HepG2 (cell line): Measurements from ENCODE around the gene SLCO4A1. TPM values are rescaled to one million over a fixed set of nuclear protein-coding genes. Genes with fewer than 3 reads are reported as not detected.

Source experiments
- CHD2 ChIP-seq: IDR thresholded peaks from 2 replicates; pipeline ENCODE4 v1.6.1; 2011; ENCODE audit warnings: low read depth, low read length, improper control_type of control experiment
- ETV5 ChIP-seq: IDR thresholded peaks from 2 replicates; pipeline ENCODE4 v1.6.1; 2018; ENCODE audit warnings: missing biosample characterization, missing genetic modification reagents, inconsistent platforms, borderline replicate concordance
- HES4 ChIP-seq: sonication (generic); formaldehyde crosslinking; IDR thresholded peaks from 2 replicates; pipeline ENCODE4 v1.9.0; 2021; ENCODE audit warnings: mild to moderate bottlenecking, missing genetic modification reagents, borderline replicate concordance
- HNF4G ChIP-seq, 2 experiments: sonication (generic) in 1 of 2; formaldehyde crosslinking in 1 of 2; IDR thresholded peaks; 2 replicates each; pipeline versions ENCODE4 v1.4.0 to v1.6.1; 2011 to 2020; ENCODE audit warnings: borderline replicate concordance in 2 of 2, low read depth in 2 of 2, mild to moderate bottlenecking in 2 of 2, low read length in 1 of 2, missing genetic modification reagents in 1 of 2, moderate library complexity in 1 of 2
- HNRNPH1 ChIP-seq: fragments of 200-400 bp; formaldehyde crosslinking; optimal IDR thresholded peaks from 2 replicates; pipeline ENCODE3; 2017; ENCODE audit warnings: mild to moderate bottlenecking, low read depth, low read length
- KDM4B ChIP-seq: sonication (generic); formaldehyde crosslinking; IDR thresholded peaks from 2 replicates; pipeline ENCODE4 v1.4.0; 2020; ENCODE audit warnings: missing genetic modification reagents
- NFATC3 ChIP-seq: sonication (generic); formaldehyde crosslinking; IDR thresholded peaks from 2 replicates; pipeline ENCODE4 v1.5.1; 2020; ENCODE audit warnings: mild to moderate bottlenecking, missing genetic modification reagents
- PLSCR1 ChIP-seq: sonication (generic); formaldehyde crosslinking; IDR thresholded peaks from 2 replicates; pipeline ENCODE4 v1.5.0; 2020; ENCODE audit warnings: missing genetic modification reagents, mild to moderate bottlenecking, borderline replicate concordance
- SKI ChIP-seq: fragments of 450-650 bp; IDR thresholded peaks from one replicate; pipeline ENCODE4 v1.6.1; 2018; ENCODE audit warnings: mild to moderate bottlenecking; ENCODE audit not compliant: partially characterized antibody
- TCF7L2 ChIP-seq: IDR thresholded peaks from 2 replicates; pipeline ENCODE4 v1.6.1; 2011; ENCODE audit warnings: mild to moderate bottlenecking, low read depth, low read length, moderate library complexity
- ZNF333 ChIP-seq: sonication (generic); formaldehyde crosslinking; IDR thresholded peaks from 2 replicates; pipeline ENCODE4 v1.4.0; 2020; ENCODE audit warnings: mild to moderate bottlenecking, missing genetic modification reagents, borderline replicate concordance
- ZNF343 ChIP-seq: sonication (generic); formaldehyde crosslinking; IDR thresholded peaks from 2 replicates; pipeline ENCODE4 v1.4.0; 2020; ENCODE audit warnings: mild to moderate bottlenecking, missing genetic modification reagents
- ZNF430 ChIP-seq: sonication (generic); formaldehyde crosslinking; IDR thresholded peaks from 2 replicates; pipeline ENCODE4 v1.9.0; 2021; ENCODE audit warnings: mild to moderate bottlenecking, missing genetic modification reagents
- polyA plus RNA-seq, 8 experiments: library from polyadenylated mRNA; depleted of rRNA in 3 of 8; stranded (reverse) in 7 of 8; unstranded in 1 of 8; fragments of >200 nt; fragmentation: Illumina TruSeq in 4 of 8; extraction: Trizol in 4 of 8; gene quantifications; 2 replicates each; pipeline versions ENCODE4 v1.2.1 to v1.2.3, GENCODE V29; 2011 to 2016; ENCODE audit warnings: low read depth in 4 of 8, missing spikeins in 1 of 8, mixed read lengths in 1 of 8; ENCODE audit not compliant: insufficient read depth in 1 of 8
- total RNA-seq, 5 experiments: library from RNA; depleted of rRNA; stranded (reverse); fragments of >200 nt; fragmentation: Illumina TruSeq; extraction: Trizol; gene quantifications; 2 replicates each; pipeline ENCODE4 v1.2.3, GENCODE V29; 2016; ENCODE audit warnings: low read depth in 1 of 5
- TF ChIP-seq, protein P1 (sequence below): sonication (generic); formaldehyde crosslinking; IDR thresholded peaks from 2 replicates; pipeline ENCODE4 v1.4.0; 2020; ENCODE audit warnings: missing genetic modification reagents
- TF ChIP-seq, protein P2 (sequence below): sonication (generic); formaldehyde crosslinking; IDR thresholded peaks from 2 replicates; pipeline ENCODE4 v1.4.0; 2020; ENCODE audit warnings: mild to moderate bottlenecking, missing genetic modification reagents
- TF ChIP-seq, protein P3 (sequence below): sonication (generic); formaldehyde crosslinking; IDR thresholded peaks from 2 replicates; pipeline ENCODE4 v1.9.0; 2021; ENCODE audit warnings: missing genetic modification reagents, borderline replicate concordance
- TF ChIP-seq, protein P4 (sequence below): sonication (generic); formaldehyde crosslinking; IDR thresholded peaks from 2 replicates; pipeline ENCODE4 v1.4.0; 2020; ENCODE audit warnings: low read depth, missing genetic modification reagents

Gene SLCO4A1
- total and polyA plus RNA-seq, 2 of the 13 experiments (the other 11 are each of a cell fraction or from before 2014, with no cell fraction given): 55.5 to 112 TPM

DNA sequence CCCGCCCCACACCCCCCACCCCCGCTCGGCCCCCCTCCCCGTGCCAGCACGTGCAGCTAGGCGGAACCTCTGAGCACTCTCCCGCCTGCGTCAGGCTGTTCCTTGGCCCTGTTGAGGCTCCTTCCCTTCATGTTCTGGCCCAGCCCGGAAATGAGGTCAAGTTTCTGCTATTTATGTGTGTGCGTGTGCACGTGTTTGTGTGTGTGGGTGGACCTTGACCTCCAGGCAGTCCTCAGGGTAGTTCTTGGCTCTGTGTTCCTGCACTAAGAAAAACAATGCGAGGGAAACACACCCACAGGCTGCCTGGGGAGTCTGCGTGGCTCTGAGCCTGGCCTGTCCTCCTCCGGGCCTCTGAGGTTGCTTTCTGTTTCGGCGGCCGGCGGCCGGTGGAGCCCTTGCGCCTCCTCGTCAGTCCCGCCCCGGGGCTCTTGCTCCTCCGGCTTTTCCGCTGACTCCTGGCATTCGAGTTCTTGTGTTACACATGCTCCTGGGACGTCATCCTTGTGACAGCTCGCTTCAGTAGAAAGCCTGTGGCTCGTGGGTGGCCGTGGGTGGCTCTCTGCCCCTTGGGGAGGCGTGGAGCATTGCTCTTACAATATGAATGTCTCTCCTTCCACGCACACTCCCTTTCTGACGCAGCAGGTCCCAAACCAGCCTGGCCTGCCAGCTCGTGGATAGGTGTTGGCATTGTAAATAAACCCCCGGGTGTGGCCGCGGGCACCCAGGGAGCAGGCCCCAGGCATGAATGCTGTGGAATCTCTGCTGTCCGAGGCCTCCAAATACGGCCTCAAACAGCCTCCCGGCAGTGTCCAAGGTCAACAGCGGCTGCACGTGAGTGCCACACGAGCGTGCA is 10.0 kb downstream of the SLCO4A1 start (continued):
- TF ChIP-seq, protein P1, sequence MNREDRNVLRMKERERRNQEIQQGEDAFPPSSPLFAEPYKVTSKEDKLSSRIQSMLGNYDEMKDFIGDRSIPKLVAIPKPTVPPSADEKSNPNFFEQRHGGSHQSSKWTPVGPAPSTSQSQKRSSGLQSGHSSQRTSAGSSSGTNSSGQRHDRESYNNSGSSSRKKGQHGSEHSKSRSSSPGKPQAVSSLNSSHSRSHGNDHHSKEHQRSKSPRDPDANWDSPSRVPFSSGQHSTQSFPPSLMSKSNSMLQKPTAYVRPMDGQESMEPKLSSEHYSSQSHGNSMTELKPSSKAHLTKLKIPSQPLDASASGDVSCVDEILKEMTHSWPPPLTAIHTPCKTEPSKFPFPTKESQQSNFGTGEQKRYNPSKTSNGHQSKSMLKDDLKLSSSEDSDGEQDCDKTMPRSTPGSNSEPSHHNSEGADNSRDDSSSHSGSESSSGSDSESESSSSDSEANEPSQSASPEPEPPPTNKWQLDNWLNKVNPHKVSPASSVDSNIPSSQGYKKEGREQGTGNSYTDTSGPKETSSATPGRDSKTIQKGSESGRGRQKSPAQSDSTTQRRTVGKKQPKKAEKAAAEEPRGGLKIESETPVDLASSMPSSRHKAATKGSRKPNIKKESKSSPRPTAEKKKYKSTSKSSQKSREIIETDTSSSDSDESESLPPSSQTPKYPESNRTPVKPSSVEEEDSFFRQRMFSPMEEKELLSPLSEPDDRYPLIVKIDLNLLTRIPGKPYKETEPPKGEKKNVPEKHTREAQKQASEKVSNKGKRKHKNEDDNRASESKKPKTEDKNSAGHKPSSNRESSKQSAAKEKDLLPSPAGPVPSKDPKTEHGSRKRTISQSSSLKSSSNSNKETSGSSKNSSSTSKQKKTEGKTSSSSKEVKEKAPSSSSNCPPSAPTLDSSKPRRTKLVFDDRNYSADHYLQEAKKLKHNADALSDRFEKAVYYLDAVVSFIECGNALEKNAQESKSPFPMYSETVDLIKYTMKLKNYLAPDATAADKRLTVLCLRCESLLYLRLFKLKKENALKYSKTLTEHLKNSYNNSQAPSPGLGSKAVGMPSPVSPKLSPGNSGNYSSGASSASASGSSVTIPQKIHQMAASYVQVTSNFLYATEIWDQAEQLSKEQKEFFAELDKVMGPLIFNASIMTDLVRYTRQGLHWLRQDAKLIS: no peak; the same call in 1 of the 2 replicates
- TF ChIP-seq, protein P2, sequence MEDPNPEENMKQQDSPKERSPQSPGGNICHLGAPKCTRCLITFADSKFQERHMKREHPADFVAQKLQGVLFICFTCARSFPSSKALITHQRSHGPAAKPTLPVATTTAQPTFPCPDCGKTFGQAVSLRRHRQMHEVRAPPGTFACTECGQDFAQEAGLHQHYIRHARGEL (CRISPR knock-in tag): no peak
- no peak for TF ChIP-seq CHD2
- TF ChIP-seq TCF7L2: no peak
- peak; percentile 22; the same call in 1 of the 2 replicates for TF ChIP-seq KDM4B (CRISPR knock-in tag)
- TF ChIP-seq NFATC3 (CRISPR knock-in tag): 0 out of 2 replicates have a peak, but pooled peaks have one; percentile 91
- TF ChIP-seq, protein P3, sequence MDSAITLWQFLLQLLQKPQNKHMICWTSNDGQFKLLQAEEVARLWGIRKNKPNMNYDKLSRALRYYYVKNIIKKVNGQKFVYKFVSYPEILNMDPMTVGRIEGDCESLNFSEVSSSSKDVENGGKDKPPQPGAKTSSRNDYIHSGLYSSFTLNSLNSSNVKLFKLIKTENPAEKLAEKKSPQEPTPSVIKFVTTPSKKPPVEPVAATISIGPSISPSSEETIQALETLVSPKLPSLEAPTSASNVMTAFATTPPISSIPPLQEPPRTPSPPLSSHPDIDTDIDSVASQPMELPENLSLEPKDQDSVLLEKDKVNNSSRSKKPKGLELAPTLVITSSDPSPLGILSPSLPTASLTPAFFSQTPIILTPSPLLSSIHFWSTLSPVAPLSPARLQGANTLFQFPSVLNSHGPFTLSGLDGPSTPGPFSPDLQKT (CRISPR knock-in tag): 0 out of 2 replicates have a peak, but pooled peaks have one; percentile 47
- TF ChIP-seq HNF4G (IDR thresholded peaks at IDR 0.05; ENCODE audit: borderline replicate concordance, low read depth, low read length): peak; percentile 93
- peak; percentile 97 for TF ChIP-seq HNF4G (CRISPR knock-in tag; IDR thresholded peaks at IDR 0.05; ENCODE audit: borderline replicate concordance, low read depth)
- no peak for TF ChIP-seq HNRNPH1
- no peak for TF ChIP-seq ZNF343 (CRISPR knock-in tag)
- TF ChIP-seq HES4 (CRISPR knock-in tag): no peak
- peak; percentile 64 for TF ChIP-seq SKI
- TF ChIP-seq ZNF430 (CRISPR knock-in tag): peak; percentile 43
- peak; percentile 94 for TF ChIP-seq ETV5 (CRISPR knock-in tag)
- no peak for TF ChIP-seq PLSCR1 (CRISPR knock-in tag)
- TF ChIP-seq, protein P4, sequence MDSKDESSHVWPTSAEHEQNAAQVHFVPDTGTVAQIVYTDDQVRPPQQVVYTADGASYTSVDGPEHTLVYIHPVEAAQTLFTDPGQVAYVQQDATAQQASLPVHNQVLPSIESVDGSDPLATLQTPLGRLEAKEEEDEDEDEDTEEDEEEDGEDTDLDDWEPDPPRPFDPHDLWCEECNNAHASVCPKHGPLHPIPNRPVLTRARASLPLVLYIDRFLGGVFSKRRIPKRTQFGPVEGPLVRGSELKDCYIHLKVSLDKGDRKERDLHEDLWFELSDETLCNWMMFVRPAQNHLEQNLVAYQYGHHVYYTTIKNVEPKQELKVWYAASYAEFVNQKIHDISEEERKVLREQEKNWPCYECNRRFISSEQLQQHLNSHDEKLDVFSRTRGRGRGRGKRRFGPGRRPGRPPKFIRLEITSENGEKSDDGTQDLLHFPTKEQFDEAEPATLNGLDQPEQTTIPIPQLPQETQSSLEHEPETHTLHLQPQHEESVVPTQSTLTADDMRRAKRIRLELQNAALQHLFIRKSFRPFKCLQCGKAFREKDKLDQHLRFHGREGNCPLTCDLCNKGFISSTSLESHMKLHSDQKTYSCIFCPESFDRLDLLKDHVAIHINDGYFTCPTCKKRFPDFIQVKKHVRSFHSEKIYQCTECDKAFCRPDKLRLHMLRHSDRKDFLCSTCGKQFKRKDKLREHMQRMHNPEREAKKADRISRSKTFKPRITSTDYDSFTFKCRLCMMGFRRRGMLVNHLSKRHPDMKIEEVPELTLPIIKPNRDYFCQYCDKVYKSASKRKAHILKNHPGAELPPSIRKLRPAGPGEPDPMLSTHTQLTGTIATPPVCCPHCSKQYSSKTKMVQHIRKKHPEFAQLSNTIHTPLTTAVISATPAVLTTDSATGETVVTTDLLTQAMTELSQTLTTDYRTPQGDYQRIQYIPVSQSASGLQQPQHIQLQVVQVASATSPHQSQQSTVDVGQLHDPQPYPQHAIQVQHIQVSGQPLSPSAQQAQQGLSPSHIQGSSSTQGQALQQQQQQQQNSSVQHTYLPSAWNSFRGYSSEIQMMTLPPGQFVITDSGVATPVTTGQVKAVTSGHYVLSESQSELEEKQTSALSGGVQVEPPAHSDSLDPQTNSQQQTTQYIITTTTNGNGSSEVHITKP (CRISPR knock-in tag): 0 out of 2 replicates have a peak, but pooled peaks have one; percentile 25
- TF ChIP-seq ZNF333 (CRISPR knock-in tag): no peak
